Sciatic nerve (tissue), 2 donors: Measurements from ENCODE around the gene TMBIM6. TPM values are rescaled to one million over a fixed set of nuclear protein-coding genes. Genes with fewer than 3 reads are reported as not detected.
"Not testable (repeated sequence)": the region's sequence is repeated elsewhere in the genome, so short reads cannot be mapped to it uniquely, and the experiment has no call there.

Experiments
- ATAC-seq: fragments of 200-7000 bp; cut with Tn5 transposase; one replicate; pipeline ENCODE4 v1.9.1; 2020; ENCODE audit warnings: mild to moderate bottlenecking, moderate library complexity
- DNase-seq: peaks from one replicate; pipeline ENCODE4 v3.0.0-alpha.2; 2020; ENCODE audit warnings: low spot score
- intact Hi-C: fragments of 100-400 bp; cut with DNase I; formaldehyde crosslinking; loops from one replicate; pipeline ENCODE4 v1.14.2; 2022
- total RNA-seq: library from RNA; stranded (reverse); fragmentation: NEBNext Ultra II Directional; extraction: Animal tissue kit (Norgen Biotek cat#: 25700); gene quantifications from one replicate; pipeline ENCODE4 v1.2.1, GENCODE V29; 2021
- donor health status: DM: no; HTN: no; CAD: no.
- donor health status: DM: no; HTN: no; CAD: no.

Gene TMBIM6, protein sequence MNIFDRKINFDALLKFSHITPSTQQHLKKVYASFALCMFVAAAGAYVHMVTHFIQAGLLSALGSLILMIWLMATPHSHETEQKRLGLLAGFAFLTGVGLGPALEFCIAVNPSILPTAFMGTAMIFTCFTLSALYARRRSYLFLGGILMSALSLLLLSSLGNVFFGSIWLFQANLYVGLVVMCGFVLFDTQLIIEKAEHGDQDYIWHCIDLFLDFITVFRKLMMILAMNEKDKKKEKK
- 396 TPM for total RNA-seq

DNA sequence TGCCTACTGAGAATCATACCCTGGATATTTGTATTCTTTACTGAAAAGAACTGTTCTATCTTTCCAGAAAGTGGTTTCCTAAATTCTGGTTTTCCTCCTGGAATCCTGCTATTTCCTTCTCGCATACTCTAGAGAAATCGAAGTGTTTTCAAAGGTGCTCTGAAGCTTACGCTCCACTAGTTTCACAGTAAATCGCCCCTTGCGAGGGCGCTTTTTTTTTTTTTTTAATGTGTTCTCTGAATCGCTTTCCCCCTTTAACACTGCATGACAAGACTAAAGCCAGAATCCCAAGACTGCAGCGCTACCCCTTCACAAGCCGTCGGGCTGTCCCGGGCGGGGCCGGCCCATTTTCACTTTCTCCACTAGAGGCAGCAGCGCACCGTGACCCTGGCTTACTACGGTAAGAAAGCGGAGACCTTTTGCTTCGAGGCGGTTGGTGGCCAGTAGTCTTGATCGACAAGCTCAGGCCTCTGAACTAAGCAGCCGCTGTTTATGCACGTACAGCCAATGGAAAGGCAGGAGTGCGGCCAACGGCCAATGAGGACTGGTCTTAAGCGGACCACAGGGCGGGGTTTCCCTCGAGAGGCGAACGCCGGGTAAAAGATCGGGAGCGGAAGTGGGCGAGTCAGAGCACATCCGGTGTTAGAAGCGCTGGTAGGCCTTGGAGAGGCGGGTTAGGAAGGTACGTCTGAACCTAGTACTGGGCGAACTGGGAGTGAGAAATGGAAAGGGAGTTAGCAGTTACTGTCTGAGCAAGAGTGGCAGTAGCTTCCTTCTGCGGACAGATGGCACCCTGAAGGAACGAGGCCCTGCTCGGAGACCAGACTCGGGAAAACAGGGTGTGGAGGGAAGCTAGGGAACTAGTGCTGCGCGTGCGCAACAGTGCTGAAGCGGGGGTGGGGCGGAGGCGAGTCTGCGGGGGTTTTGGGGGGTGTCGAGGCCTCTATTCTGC is at the start of gene TMBIM6:
TSS of gene TMBIM6 (plus strand) at position 628 of the 952 bp plus-strand sequence. CDS start 10,937 bp downstream, outside the sequence.
- ATAC-seq (peak; percentile 99), DNase-seq (peak; percentile 99)
- intact Hi-C loops, result no loop called here

DNA sequence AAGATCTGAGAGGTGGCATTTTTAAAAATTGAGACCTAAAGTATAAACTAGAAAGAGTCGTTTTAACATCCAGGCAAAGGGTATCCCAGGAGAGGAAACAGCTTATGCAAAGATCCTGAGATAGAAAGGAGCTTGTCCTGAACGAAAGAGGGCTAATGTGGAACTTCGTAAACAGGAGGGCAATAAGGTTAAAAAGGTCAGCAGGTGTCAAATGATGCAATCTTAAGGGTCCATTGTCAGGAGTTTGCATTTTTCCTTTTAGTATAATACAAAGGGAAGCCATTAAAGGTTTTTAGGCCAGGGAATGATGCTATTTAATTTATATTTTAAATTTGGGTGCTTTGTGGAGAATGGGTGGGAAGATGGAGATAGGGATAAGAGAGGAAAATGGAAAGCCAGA is 48.5 kb upstream of the TMBIM6 start:
- intact Hi-C loops, result no loop called here

DNA sequence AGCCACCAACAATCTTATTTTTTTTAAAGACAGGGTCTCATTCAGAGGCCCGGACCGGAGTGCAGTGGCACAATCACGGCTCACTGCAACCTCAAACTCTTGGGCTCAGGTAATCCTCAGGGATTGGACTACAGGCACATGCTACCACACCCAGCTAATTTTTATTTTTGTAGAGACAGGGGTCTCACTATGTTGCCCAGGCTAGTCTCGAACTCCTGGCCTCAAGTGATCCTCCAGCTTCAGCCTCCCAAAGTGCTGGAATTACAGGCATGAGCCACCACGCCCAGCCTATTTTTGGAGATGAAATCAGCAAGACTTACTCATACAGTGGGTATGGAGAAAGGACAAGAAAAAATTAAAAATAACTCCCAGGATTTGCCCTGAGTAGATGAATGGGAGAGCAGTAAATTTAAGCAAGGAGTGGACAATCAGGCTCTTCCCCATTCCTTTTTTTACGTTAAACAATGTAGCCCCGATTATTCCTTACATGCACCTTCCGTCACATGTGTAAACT is 47.4 kb upstream of the TMBIM6 start:
- ATAC-seq, result no peak
- no peak for DNase-seq
- intact Hi-C loops, result no loop called here

More for the DNA sequence above, 48.5 kb upstream of the TMBIM6 start:
- no peak for ATAC-seq
- DNase-seq, result no peak

DNA sequence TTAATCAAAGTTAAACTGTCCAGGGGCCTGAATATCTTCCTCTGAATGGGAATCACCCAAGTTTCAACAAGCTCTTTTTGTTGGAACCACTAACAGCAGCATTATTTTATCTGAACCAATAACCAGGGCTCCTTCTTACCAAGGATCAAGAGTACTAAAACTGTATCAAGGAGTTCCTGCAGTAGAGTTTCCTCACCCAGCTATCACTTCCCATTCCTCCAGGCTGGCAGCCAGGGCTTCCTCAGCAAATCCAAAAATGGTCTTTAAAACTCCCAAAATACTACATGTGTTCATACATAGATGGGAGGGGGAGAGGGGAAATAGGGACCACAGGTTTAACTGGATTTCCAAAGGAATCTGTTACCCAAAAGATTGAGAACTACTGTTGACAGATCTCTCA is 44.6 kb upstream of the TMBIM6 start:
- intact Hi-C loops, result no loop called here
- ATAC-seq (no peak), DNase-seq (no peak)

DNA sequence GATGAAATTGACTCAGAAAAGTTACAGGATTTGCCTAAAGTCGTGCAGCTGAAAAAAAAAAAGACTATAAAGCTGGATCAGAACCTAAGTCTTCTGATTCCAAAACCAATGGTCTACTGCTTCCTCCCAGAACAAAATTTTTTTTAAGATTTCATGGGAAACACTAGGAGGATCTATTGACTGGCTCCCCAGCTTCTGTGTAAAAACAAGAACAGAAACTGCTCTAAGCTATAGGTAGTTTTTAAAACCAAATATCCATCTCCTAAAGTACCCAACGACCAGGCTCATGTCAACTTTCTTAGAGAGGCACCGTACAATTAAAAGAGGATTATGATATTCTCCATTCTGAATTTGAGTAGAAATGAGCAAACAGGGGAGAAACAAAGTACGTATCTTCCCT is 43.5 kb upstream of the TMBIM6 start:
- DNase-seq, result no peak
- intact Hi-C loops, result no loop called here
- ATAC-seq, result no peak

DNA sequence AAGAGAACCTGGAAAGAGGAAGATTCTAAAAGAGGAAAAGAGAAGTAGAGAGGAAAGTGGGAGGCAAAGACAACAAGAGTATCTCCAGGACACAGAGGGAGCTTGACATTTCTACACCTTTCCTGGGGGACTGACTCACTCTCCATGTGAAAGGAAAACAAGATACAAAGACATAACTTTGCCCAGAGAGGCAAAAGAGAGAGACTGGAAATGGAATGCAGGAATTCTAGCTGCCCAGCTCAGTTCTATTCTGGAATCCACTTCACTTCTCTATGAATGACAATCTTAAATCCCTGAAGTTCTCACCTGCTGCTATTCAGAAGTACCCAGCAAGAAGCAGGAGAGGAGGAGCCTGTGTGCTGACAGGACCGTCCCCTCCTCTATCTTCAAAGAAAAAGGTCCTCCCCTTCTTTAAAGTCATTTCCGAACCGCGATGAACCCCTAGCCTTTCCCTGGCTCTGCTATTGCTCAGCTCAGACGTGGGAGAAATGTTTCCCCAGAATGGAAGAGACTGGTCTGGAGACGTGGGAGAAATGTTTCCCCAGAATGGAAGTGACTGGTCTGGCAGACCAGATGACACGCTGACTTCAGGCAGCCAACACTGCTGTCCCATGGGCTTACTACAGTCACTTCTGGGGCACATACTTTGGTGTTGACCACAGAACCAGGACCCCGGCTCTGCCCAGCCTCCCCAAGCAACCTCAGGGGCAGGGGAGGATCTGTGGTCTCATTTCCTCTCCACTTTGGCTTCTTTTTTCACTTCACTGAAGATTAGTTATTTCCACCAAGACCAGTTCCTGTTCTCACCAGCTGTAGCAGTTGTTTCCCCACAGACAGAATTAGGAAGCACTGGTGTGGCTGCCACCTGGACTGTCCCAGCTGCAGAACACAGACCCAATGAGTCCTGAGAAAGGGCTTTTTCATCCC is 42.5 kb upstream of the TMBIM6 start:
- DNase-seq (no peak), ATAC-seq (peak; percentile 79)
- intact Hi-C loops, result no loop called here

DNA sequence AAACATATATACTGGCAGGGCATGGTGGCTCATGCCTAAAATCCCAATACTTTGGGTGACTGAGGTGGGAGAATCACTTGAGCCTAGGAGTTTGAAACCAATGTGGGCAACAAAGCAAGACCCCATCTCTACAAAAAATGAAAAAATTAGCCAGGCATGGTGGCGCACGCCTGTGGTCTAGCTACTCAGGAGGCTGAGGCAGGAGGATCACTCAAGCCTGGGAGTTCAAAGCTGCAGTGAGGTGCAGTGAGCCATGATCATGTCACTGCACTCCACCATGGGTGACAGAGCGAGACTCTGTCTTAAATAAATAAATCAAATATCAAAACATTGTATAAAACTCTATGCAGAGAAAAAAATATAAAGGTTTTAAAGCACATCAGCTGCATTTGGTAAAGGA is 39.3 kb upstream of the TMBIM6 start:
- intact Hi-C loops, result no loop called here
- no peak for ATAC-seq
- no peak for DNase-seq

DNA sequence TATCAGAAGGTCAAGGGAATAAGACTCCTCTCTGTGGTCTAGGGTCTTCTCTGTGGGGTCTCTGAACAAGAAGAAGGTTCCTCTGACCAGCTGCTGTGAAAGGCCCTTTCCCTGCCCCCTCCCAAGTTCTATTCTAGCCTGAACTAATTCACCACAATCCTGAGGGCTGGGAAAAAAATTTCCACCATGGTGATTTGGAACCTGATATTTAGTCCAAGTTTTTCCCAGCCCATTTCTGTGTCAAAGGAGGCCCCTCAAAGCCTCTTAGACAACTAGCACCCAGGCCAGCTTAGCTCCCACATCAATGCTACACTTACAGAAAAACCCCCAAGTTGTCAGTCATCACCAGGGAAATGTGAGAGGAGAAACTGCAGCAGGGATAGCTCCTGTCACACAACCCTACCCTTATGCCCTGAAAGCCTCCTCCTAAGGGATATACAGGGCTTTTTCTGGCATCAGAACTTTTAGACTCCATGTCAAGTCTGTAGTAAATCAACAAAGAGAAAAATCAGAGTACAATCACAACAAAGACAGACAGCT is 38.6 kb upstream of the TMBIM6 start:
- DNase-seq (no peak), ATAC-seq (no peak)
- intact Hi-C loops, result no loop called here

DNA sequence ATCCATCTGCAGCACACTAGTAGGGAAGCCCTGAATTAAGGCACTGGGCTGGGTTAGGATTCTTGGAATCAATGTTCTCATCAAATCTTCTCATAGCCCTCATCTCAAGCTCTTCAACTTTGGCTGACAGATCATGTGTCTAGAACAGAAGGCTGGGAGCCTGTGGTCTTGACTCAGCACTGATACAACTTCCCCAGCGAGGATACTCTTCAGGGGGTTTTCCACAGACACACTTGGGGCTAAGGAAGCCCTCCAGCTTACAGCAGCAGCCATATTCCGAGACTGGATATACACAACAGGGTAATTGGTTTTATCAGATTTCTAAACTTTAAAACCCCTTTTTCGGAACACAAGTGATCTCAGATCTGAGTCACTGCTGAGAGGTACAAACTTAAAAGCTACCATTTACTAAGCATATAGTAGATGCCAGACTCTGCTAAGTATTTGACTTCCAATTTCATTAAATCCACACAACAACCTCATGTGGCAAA is 37.7 kb upstream of the TMBIM6 start:
- ATAC-seq (no peak), DNase-seq (no peak)
- intact Hi-C loops, result no loop called here

DNA sequence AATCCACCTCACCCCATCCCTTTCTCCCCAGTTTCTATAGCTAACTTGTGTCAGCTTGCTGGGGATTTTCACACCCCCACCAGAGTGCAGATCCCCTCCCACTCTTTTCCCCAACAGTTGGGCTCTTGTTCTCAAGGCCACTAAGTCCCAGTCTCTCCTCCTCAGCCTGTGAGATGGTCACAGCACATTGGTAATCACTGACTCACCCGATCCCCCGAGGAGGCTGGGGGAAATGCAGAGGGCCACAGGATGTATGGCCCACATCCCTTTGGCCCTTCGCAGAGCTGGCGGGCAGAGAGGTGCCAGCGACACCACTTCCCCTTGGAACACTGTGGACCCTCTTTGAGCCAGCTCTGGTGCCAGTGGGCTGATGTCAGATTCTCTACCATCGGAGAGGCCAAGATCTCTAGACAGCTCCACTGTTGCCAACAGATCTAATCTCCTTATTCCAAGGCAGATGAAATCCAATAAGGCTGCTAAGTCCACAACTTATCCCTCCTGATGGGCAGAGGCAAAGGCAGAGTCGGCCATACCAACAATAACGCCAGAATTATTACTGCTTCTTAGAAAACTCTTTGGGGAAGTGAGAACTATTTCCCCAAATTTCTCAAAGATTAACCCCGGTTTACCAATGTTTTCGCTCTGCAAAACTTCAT is 35.8 kb upstream of the TMBIM6 start:
- DNase-seq (peak; percentile 68), ATAC-seq (peak; percentile 47)
- intact Hi-C loops, result no loop called here

DNA sequence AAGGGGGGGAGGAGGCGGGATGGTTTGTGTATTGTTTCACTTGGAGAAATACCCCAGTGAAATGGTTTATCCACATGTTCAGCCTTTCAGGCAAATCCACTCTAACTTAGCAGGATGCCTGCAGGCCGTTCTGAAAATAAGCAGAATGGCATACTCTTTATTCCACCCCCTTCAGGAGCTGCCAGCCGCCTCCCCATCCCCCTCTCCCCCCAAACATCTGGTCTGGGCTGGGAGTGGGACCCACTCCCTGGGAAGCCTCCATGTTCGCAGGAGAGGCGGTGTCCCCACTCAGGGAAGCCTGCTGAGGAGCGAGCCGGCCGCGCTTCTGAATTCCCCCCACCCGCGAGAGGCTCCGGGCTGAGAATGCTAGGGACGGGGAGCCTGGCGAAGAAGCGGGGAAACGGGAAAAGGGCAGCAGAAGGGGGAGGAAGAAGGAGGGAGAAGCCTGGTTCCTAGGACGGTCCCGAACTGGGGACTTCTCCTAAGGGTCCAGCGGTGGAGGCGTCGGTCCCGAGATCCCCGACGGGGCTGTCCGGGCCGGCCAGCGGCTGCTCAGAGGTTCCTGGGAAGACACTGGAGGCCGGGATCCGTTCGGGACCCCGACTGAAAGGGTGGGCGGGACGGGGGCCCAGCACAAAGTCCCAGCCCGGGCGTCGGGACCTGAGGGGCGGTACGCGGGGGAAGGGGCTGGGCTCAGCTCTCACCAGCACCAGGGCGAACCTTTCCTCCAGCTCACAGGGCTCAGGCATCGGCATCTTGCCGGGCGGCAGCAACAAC is 34.8 kb upstream of the TMBIM6 start:
- intact Hi-C loops, result no loop called here
- peak; percentile 72 for DNase-seq

DNA sequence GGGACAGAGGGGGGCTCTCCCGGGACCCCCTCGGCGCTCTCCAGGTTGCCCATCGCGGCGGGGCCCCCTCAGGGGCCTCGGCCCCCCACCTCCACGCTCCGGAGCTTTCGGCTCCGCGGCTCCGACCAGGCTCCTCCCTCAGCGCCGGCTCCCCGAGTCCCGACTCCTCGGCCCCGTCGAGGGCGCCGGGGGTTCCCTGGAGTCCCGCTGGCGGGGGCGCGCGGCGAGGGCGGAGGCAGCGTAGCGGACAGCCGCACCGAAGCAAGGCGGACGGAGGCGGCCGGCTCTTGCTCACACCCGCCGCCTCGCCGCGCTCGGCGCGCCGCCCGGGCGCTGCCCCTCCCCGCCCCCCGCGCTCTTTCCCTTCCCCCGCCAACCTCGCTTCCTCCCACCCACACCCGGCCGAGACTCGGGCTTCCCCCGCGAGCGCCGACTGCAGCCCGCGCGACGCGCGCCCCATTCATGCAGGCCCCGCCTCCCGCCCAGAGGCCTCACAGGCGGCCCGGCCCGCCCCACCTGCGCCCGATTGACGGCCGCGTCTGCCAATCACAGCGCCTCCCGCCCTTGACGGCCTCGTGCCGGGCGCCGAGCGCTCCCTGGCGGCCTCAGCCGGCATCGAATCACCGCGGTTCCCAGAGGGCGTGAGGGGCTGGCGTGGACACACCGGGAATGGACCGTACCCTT is 34.1 kb upstream of the TMBIM6 start, which contains the start of gene FMNL3:
TSS of gene FMNL3 (minus strand) at position 278 of the 684 bp plus-strand sequence. CDS start at position 53, 225 bp downstream.
- ATAC-seq, result peak; percentile 97
- intact Hi-C loops, result no loop called here
- DNase-seq, result peak; percentile 99

More for the DNA sequence above, 34.8 kb upstream of the TMBIM6 start:
- ATAC-seq, result peak; percentile 31

DNA sequence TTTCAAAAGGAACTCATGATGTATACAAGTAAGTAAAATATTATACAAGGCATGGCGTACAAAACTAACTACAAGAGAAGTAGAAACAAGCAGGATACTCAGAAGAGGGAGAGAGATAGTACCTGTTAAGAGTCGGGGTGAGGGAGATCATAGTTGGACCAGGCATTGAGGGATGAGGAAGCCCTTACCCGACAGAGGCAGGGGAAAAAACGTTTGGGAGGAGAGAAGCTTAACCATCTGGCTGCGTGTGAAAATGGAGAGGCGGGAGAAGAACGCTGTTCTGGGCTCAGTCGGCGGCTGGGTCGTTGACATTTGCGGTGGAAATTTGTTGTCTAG is 33.6 kb upstream of the TMBIM6 start:
- intact Hi-C loops, result loop anchor here (2.0 kb wide), 1 partner anchor 63 kb away; no protein-coding TSS in a partner anchor
- DNase-seq (no peak), ATAC-seq (no peak)

DNA sequence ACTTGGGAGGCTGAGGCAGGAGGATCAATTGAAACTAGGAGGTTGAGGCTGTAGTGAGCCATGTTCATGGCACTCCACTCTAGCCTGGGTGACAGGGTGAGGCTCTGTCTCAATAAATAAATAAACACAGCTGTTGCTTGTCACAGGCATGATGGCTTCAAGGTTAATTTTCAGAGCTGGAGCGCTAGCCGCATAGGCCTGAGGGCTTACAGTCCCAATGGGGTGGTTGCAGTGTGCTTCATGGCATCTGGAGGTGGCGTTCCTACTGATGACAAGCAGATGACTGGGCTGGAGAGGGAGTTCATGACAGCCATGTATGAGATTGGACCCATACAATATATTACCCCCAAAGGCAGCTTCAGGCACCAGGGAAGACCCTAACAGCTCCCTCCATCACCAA is 32.5 kb upstream of the TMBIM6 start:
- ATAC-seq, result no peak
- intact Hi-C loops, result loop anchor here (2.0 kb wide), 1 partner anchor 64 kb away; no protein-coding TSS in a partner anchor
- no peak for DNase-seq

DNA sequence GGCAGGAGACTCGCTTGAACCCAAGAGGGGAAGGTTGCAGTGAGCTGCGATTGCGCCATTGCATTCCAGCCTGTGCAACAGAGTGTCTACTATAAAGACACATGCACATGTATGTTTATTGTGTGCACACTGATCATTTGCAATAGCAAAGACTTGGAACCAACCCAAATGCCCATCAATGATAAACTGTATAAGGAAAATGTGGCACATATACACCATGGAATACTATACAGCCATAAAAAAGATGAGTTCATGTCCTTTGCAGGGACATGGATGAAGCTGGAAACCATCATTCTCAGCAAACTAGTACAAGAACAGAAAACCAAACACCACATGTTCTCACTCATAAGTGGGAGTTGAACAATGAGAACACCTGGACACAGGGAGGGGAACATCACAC is 27.4 kb upstream of the TMBIM6 start:
- intact Hi-C loops, DNase-seq, ATAC-seq: not testable (repeated sequence)

DNA sequence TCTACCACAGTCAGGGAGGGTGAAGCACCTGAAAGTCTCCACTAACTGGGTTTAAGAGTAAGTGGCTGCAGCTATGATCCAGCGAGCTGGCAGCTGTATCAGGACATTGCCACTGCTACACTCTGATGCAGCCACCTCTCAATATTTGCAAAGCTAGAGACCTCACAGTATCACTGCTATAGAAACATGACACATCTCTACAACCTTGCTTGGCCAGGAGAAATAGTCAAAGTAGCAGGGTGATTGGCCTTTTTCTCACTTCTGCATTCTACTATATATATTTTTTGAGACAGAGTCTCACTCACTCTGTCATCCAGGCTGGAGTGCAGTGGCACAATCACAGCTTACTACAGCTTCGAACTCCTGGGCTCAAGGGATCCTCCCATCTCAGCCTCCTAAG is 24.8 kb upstream of the TMBIM6 start:
- DNase-seq, result no peak
- no peak for ATAC-seq
- intact Hi-C loops, result no loop called here

DNA sequence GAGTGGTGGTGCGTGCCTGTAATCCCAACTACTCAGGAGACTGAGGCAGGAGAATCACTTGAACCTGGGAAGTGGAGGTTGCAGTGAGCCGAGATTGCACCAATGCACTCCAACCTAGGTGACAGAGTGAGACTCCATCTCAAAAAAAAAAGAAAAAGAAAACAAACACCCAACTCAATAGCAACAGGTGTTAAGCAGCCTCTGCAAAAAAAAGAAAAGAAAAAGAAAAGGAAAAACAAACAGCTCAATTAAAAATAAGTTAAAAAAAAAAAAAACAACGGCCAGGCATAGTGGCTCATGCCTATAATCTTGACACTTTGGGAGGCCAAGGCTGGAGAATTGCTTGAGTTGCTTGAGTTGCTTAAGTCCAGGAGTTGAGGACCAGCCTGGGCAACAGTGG is 23.6 kb upstream of the TMBIM6 start:
- intact Hi-C loops, DNase-seq, ATAC-seq: not testable (repeated sequence)
